Transverse colon (tissue), 4 donors: ENCODE results near the gene ERN2.

ENCODE experiments used
- CTCF ChIP-seq, 5 experiments: fragments of 200-600 bp in 3 of 5; fragments of 450-650 bp in 2 of 5; sonication (generic) in 3 of 5; IDR thresholded peaks; 1 replicate in 2 of 5; 2 replicates in 3 of 5; pipeline ENCODE4 v1.5.1; 2016 to 2017; ENCODE audit warnings: antibody characterized with exemption in 5 of 5, inconsistent platforms in 3 of 5, mild to moderate bottlenecking in 2 of 5, moderate library complexity in 1 of 5
- POLR2A ChIP-seq: fragments of 450-650 bp; IDR thresholded peaks from one replicate; pipeline ENCODE4 v1.6.1; 2016; ENCODE audit warnings: antibody characterized with exemption, mild to moderate bottlenecking, moderate library complexity
- POLR2AphosphoS5 ChIP-seq, 3 donors: sonication (generic); formaldehyde crosslinking; IDR thresholded peaks; one replicate each; pipeline ENCODE4 v1.6.1; 2016; ENCODE audit warnings: antibody characterized with exemption in 3 of 3

GRCh38 chr16:23716484-23716883 lies 3.5 kb upstream of the ERN2 start:
- TF ChIP-seq CTCF (IDR thresholded peaks at IDR 0.05): no peak
- TF ChIP-seq POLR2A: no peak
- no peak for TF ChIP-seq POLR2AphosphoS5 (IDR thresholded peaks at IDR 0.05)
